T-helper 2 cell (primary cell): ENCODE results near the gene CYP3A4.
"Not testable (repeated sequence)": the region's sequence is repeated elsewhere in the genome, so short reads cannot be mapped to it uniquely, and the experiment has no call there.

ENCODE experiments used
- DNase-seq, 5 experiments: peaks; one replicate each; pipeline versions ENCODE4 v3.0.0 to v3.0.0-alpha.2; 2012 to 2022
- total RNA-seq, 2 donors: gene quantifications; one replicate each; lab custom pipeline; 2026; lab: John Stamatoyannopoulos, UW

Gene CYP3A4
- total RNA-seq, result 0 reads per million in 2 donors

GRCh38 chr7:99784007-99784406 lies at the start of gene CYP3A4:
TSS of gene CYP3A4 (minus strand) at chr7:99784184. CDS start at chr7:99784081, 103 bp downstream.
- no peak for DNase-seq

GRCh38 chr7:99833289-99833877 lies 49.4 kb upstream of the CYP3A4 start:
- DNase-seq, result no peak

GRCh38 chr7:99831595-99831994 lies 47.6 kb upstream of the CYP3A4 start:
- no peak for DNase-seq

- no peak for DNase-seq
These were observed 45.7 kb upstream of the CYP3A4 start for GRCh38 chr7:99829524-99830160.

GRCh38 chr7:99828811-99829210 lies 44.8 kb upstream of the CYP3A4 start:
- DNase-seq, result no peak

GRCh38 chr7:99827040-99827778 lies 43.2 kb upstream of the CYP3A4 start:
- DNase-seq, result no peak

- no peak for DNase-seq
These were observed 41.9 kb upstream of the CYP3A4 start for GRCh38 chr7:99825873-99826272.

GRCh38 chr7:99825452-99825851 lies 41.5 kb upstream of the CYP3A4 start:
- no peak for DNase-seq

GRCh38 chr7:99824091-99824490 lies 40.1 kb upstream of the CYP3A4 start:
- no peak for DNase-seq

- DNase-seq, result no peak
These were observed 39.0 kb upstream of the CYP3A4 start for GRCh38 chr7:99822731-99823718.

- no peak for DNase-seq
These were observed 36.5 kb upstream of the CYP3A4 start for GRCh38 chr7:99820408-99821027.

GRCh38 chr7:99808766-99809165 lies 24.8 kb upstream of the CYP3A4 start:
- DNase-seq, result no peak

GRCh38 chr7:99806839-99807478 lies 23.0 kb upstream of the CYP3A4 start:
- DNase-seq, result no peak

- DNase-seq, result no peak
These were observed 21.7 kb upstream of the CYP3A4 start for GRCh38 chr7:99805641-99806040.

GRCh38 chr7:99803118-99803517 lies 19.1 kb upstream of the CYP3A4 start:
- DNase-seq, result not testable (repeated sequence)

- not testable (repeated sequence) for DNase-seq
These were observed 17.4 kb upstream of the CYP3A4 start for GRCh38 chr7:99801407-99801806.

GRCh38 chr7:99798972-99799371 lies 15.0 kb upstream of the CYP3A4 start:
- DNase-seq, result no peak

- not testable (repeated sequence) for DNase-seq
These were observed 11.9 kb upstream of the CYP3A4 start for GRCh38 chr7:99795864-99796263.

GRCh38 chr7:99794585-99795502 lies 10.9 kb upstream of the CYP3A4 start:
- DNase-seq, result no peak

- DNase-seq, result no peak
These were observed 9.5 kb upstream of the CYP3A4 start for GRCh38 chr7:99793443-99793842.

- no peak for DNase-seq
These were observed 9.0 kb upstream of the CYP3A4 start for GRCh38 chr7:99792967-99793366.
